HepG2 (cell line): Measurements from ENCODE around the gene PISD. TPM values are rescaled to one million over a fixed set of nuclear protein-coding genes. Genes with fewer than 3 reads are reported as not detected.

Experiments used
- CCDC6 ChIP-seq: sonication (generic); formaldehyde crosslinking; IDR thresholded peaks from 2 replicates; pipeline ENCODE4 v1.8.1; 2022; ENCODE audit warnings: mild to moderate bottlenecking, missing genetic modification reagents, moderate library complexity
- EED ChIP-seq: sonication (generic); formaldehyde crosslinking; IDR thresholded peaks from 2 replicates; pipeline ENCODE4 v1.5.0; 2020; ENCODE audit warnings: mild to moderate bottlenecking, missing genetic modification reagents
- PBX2 ChIP-seq: IDR thresholded peaks from 2 replicates; pipeline ENCODE4 v1.6.1; 2016; ENCODE audit warnings: control low read depth
- PRPF4 ChIP-seq: fragments of 200-400 bp; formaldehyde crosslinking; IDR thresholded peaks from 2 replicates; pipeline ENCODE4 v1.6.1; 2016; ENCODE audit warnings: low read length, low read depth; ENCODE audit not compliant: poor library complexity, severe bottlenecking
- RFX1 ChIP-seq: fragments of 450-650 bp; IDR thresholded peaks from 2 replicates; pipeline ENCODE4 v1.6.1; 2017
- SIN3A ChIP-seq: IDR thresholded peaks from 2 replicates; pipeline ENCODE4 v1.6.1; 2011; ENCODE audit warnings: low read depth, mild to moderate bottlenecking, control low read depth, low read length, borderline replicate concordance
- SMAD1 ChIP-seq: sonication (generic); formaldehyde crosslinking; IDR thresholded peaks from 2 replicates; pipeline ENCODE4 v1.4.0; 2020; ENCODE audit warnings: missing genetic modification reagents, low read depth, mild to moderate bottlenecking, borderline replicate concordance
- ZBTB4 ChIP-seq: sonication (generic); formaldehyde crosslinking; IDR thresholded peaks from 2 replicates; pipeline ENCODE4 v1.4.0; 2020; ENCODE audit warnings: missing genetic modification reagents, mild to moderate bottlenecking, borderline replicate concordance
- ZNF326 ChIP-seq: sonication (generic); formaldehyde crosslinking; IDR thresholded peaks from 2 replicates; pipeline ENCODE4 v1.4.0; 2020; ENCODE audit warnings: missing genetic modification reagents, borderline replicate concordance
- ZNF335 ChIP-seq: sonication (generic); formaldehyde crosslinking; IDR thresholded peaks from 2 replicates; pipeline ENCODE4 v1.4.0; 2020; ENCODE audit warnings: missing genetic modification reagents
- ZNF766 ChIP-seq: sonication (generic); formaldehyde crosslinking; IDR thresholded peaks from 2 replicates; pipeline ENCODE4 v1.5.0; 2020; ENCODE audit warnings: missing genetic modification reagents, borderline replicate concordance
- ZNF780A ChIP-seq: sonication (generic); formaldehyde crosslinking; IDR thresholded peaks from 2 replicates; pipeline ENCODE4 v1.8.0; 2022; ENCODE audit warnings: mild to moderate bottlenecking, missing genetic modification reagents, moderate library complexity
- polyA plus RNA-seq, 8 experiments: library from polyadenylated mRNA; depleted of rRNA in 3 of 8; stranded (reverse) in 7 of 8; unstranded in 1 of 8; fragments of >200 nt; fragmentation: Illumina TruSeq in 4 of 8; extraction: Trizol in 4 of 8; gene quantifications; 2 replicates each; pipeline versions ENCODE4 v1.2.1 to v1.2.3, GENCODE V29; 2011 to 2016; ENCODE audit warnings: low read depth in 4 of 8, missing spikeins in 1 of 8, mixed read lengths in 1 of 8; ENCODE audit not compliant: insufficient read depth in 1 of 8
- total RNA-seq, 5 experiments: library from RNA; depleted of rRNA; stranded (reverse); fragments of >200 nt; fragmentation: Illumina TruSeq; extraction: Trizol; gene quantifications; 2 replicates each; pipeline ENCODE4 v1.2.3, GENCODE V29; 2016; ENCODE audit warnings: low read depth in 1 of 5
- TF ChIP-seq, protein P1 (sequence below): sonication (generic); formaldehyde crosslinking; IDR thresholded peaks from 2 replicates; pipeline ENCODE4 v1.4.0; 2020; ENCODE audit warnings: missing genetic modification reagents
- TF ChIP-seq, protein P2 (sequence below): fragments of 450-650 bp; IDR thresholded peaks from 2 replicates; pipeline ENCODE4 v1.6.1; 2017
- TF ChIP-seq, protein P3 (sequence below): sonication (generic); formaldehyde crosslinking; IDR thresholded peaks from 2 replicates; pipeline ENCODE4 v1.4.0; 2020; ENCODE audit warnings: missing genetic modification reagents
- TF ChIP-seq, protein P4 (sequence below): sonication (generic); formaldehyde crosslinking; IDR thresholded peaks from 2 replicates; pipeline ENCODE4 v1.8.1; 2023; ENCODE audit warnings: missing genetic modification reagents, inconsistent platforms, borderline replicate concordance

PISD gene
- total and polyA plus RNA-seq, 2 of the 13 experiments (the other 11 are each of a cell fraction or from before 2014, with no cell fraction given): 30.1 to 47.7 TPM

DNA sequence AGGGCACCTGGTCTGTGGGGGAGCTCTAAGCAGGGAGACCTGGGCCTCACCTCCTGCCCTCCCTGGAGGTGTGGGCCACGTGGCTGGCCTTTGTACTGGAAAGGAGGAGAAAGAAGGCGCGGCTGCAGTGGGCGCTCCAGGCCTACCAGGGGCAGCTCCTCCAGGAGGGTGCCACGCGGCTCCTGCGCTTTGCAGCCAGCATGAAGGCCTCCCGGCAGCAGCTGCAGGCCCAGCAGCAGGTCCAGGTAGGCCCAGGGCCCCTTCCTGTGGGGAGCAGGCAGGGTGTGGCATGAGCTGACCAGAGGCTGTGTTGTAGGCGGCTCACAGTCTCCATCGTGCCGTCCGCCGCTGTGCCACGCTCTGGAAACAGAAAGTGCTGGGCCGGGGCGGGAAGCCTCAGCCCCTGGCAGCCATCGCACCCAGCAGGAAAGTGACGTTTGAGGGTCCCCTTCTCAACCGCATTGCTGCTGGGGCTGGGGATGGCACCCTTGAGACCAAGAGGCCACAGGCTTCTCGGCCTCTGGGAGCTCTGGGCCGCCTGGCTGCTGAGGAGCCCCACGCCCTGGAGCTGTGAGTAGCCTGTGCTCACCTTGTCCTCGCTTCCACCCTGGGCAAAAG, 48.6 kb downstream of the PISD start (continued):
- TF ChIP-seq, protein P1, sequence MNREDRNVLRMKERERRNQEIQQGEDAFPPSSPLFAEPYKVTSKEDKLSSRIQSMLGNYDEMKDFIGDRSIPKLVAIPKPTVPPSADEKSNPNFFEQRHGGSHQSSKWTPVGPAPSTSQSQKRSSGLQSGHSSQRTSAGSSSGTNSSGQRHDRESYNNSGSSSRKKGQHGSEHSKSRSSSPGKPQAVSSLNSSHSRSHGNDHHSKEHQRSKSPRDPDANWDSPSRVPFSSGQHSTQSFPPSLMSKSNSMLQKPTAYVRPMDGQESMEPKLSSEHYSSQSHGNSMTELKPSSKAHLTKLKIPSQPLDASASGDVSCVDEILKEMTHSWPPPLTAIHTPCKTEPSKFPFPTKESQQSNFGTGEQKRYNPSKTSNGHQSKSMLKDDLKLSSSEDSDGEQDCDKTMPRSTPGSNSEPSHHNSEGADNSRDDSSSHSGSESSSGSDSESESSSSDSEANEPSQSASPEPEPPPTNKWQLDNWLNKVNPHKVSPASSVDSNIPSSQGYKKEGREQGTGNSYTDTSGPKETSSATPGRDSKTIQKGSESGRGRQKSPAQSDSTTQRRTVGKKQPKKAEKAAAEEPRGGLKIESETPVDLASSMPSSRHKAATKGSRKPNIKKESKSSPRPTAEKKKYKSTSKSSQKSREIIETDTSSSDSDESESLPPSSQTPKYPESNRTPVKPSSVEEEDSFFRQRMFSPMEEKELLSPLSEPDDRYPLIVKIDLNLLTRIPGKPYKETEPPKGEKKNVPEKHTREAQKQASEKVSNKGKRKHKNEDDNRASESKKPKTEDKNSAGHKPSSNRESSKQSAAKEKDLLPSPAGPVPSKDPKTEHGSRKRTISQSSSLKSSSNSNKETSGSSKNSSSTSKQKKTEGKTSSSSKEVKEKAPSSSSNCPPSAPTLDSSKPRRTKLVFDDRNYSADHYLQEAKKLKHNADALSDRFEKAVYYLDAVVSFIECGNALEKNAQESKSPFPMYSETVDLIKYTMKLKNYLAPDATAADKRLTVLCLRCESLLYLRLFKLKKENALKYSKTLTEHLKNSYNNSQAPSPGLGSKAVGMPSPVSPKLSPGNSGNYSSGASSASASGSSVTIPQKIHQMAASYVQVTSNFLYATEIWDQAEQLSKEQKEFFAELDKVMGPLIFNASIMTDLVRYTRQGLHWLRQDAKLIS: no peak
- TF ChIP-seq, protein P2, sequence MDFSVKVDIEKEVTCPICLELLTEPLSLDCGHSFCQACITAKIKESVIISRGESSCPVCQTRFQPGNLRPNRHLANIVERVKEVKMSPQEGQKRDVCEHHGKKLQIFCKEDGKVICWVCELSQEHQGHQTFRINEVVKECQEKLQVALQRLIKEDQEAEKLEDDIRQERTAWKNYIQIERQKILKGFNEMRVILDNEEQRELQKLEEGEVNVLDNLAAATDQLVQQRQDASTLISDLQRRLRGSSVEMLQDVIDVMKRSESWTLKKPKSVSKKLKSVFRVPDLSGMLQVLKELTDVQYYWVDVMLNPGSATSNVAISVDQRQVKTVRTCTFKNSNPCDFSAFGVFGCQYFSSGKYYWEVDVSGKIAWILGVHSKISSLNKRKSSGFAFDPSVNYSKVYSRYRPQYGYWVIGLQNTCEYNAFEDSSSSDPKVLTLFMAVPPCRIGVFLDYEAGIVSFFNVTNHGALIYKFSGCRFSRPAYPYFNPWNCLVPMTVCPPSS: no peak
- TF ChIP-seq SIN3A: no peak
- TF ChIP-seq ZNF780A (CRISPR knock-in tag): no peak
- TF ChIP-seq, protein P3, sequence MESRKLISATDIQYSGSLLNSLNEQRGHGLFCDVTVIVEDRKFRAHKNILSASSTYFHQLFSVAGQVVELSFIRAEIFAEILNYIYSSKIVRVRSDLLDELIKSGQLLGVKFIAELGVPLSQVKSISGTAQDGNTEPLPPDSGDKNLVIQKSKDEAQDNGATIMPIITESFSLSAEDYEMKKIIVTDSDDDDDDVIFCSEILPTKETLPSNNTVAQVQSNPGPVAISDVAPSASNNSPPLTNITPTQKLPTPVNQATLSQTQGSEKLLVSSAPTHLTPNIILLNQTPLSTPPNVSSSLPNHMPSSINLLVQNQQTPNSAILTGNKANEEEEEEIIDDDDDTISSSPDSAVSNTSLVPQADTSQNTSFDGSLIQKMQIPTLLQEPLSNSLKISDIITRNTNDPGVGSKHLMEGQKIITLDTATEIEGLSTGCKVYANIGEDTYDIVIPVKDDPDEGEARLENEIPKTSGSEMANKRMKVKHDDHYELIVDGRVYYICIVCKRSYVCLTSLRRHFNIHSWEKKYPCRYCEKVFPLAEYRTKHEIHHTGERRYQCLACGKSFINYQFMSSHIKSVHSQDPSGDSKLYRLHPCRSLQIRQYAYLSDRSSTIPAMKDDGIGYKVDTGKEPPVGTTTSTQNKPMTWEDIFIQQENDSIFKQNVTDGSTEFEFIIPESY (CRISPR knock-in tag): peak; percentile 80
- no peak for TF ChIP-seq RFX1
- TF ChIP-seq, protein P4, sequence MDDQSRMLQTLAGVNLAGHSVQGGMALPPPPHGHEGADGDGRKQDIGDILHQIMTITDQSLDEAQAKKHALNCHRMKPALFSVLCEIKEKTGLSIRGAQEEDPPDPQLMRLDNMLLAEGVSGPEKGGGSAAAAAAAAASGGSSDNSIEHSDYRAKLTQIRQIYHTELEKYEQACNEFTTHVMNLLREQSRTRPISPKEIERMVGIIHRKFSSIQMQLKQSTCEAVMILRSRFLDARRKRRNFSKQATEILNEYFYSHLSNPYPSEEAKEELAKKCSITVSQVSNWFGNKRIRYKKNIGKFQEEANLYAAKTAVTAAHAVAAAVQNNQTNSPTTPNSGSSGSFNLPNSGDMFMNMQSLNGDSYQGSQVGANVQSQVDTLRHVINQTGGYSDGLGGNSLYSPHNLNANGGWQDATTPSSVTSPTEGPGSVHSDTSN (CRISPR knock-in tag): no peak
- TF ChIP-seq ZBTB4: 0 out of 2 replicates have a peak, but pooled peaks have one; percentile 31
- TF ChIP-seq PRPF4: no peak
- no peak for TF ChIP-seq EED (CRISPR knock-in tag)
- TF ChIP-seq ZNF335: no peak
- TF ChIP-seq PBX2 (CRISPR knock-in tag): no peak
- TF ChIP-seq CCDC6 (CRISPR knock-in tag): no peak
- TF ChIP-seq ZNF766 (CRISPR knock-in tag): no peak
- TF ChIP-seq ZNF326 (CRISPR knock-in tag): no peak
- TF ChIP-seq SMAD1 (CRISPR knock-in tag): no peak
